Fibroblast of lung (primary cell): ENCODE results near the gene ZNF695. TPM values are rescaled to one million over a fixed set of nuclear protein-coding genes. Genes with fewer than 3 reads are reported as not detected.

ENCODE experiments used
- DNase-seq, 2 donors: peaks; one replicate each; pipeline versions ENCODE4 v3.0.0 to v3.0.0-alpha.2; 2010; ENCODE audit warnings: low read depth in 2 of 2
- H2AFZ ChIP-seq: 2 replicates; pipeline ENCODE4 v1.5.1; 2012; ENCODE audit warnings: low read length, control low read depth, inconsistent platforms
- H3K27ac ChIP-seq: 2 replicates; pipeline ENCODE4 v1.5.1; 2011; ENCODE audit warnings: low read length, control low read depth; ENCODE audit not compliant: insufficient read depth
- H3K27me3 ChIP-seq: 2 replicates; pipeline ENCODE4 v1.5.1; 2011; ENCODE audit warnings: mild to moderate bottlenecking, low read length; ENCODE audit not compliant: control insufficient read depth, insufficient read depth
- H3K36me3 ChIP-seq: 2 replicates; pipeline ENCODE4 v1.5.1; 2011; ENCODE audit warnings: low read length; ENCODE audit not compliant: control insufficient read depth, insufficient read depth
- H3K4me1 ChIP-seq: 2 replicates; pipeline ENCODE4 v1.5.1; 2011; ENCODE audit warnings: low read length; ENCODE audit not compliant: control insufficient read depth, insufficient read depth; ENCODE audit errors: extremely low read depth
- H3K4me2 ChIP-seq: 2 replicates; pipeline ENCODE4 v1.5.1; 2011; ENCODE audit warnings: low read length, control low read depth; ENCODE audit not compliant: insufficient read depth; ENCODE audit errors: extremely low read depth
- H3K4me3 ChIP-seq, 4 experiments: fragments of 200-600 bp in 1 of 4; sonication (generic) in 1 of 4; replicated peaks in 1 of 4; 2 replicates each; pipeline ENCODE4 v1.5.1; 2011 to 2016; ENCODE audit warnings: low read length in 4 of 4, low read depth in 3 of 4, mild to moderate bottlenecking in 3 of 4, control low read depth in 2 of 4, inconsistent platforms in 1 of 4, mixed read lengths in 1 of 4; ENCODE audit not compliant: insufficient read depth in 1 of 4; ENCODE audit errors: control extremely low read depth in 1 of 4
- H3K79me2 ChIP-seq: 2 replicates; pipeline ENCODE4 v1.5.1; 2012; ENCODE audit warnings: mild to moderate bottlenecking, low read length, inconsistent platforms; ENCODE audit not compliant: control insufficient read depth, insufficient read depth
- H3K9ac ChIP-seq: 2 replicates; pipeline ENCODE4 v1.5.1; 2011; ENCODE audit warnings: mild to moderate bottlenecking, low read length, control low read depth; ENCODE audit not compliant: insufficient read depth
- H3K9me3 ChIP-seq: 2 replicates; pipeline ENCODE4 v1.5.1; 2012; ENCODE audit warnings: low read depth, low read length; ENCODE audit not compliant: control insufficient read depth, insufficient read depth
- H4K20me1 ChIP-seq: 2 replicates; pipeline ENCODE4 v1.5.1; 2011; ENCODE audit warnings: low read length; ENCODE audit not compliant: control insufficient read depth, insufficient read depth; ENCODE audit errors: extremely low read depth
- EZH2 ChIP-seq: IDR thresholded peaks from 2 replicates; pipeline ENCODE4 v1.5.1; 2012; ENCODE audit warnings: low read length, control low read depth, mild to moderate bottlenecking; ENCODE audit errors: missing control alignments
- polyA plus RNA-seq, 2 donors: library from polyadenylated mRNA; depleted of rRNA in 1 of 2; stranded (reverse) in 1 of 2; unstranded in 1 of 2; fragments of >200 nt; gene quantifications; 2 replicates each; pipeline ENCODE4 v1.2.1, GENCODE V29; 2011 to 2012; ENCODE audit warnings: missing spikeins in 1 of 2
- total RNA-seq: library from RNA; depleted of rRNA; stranded (reverse); fragments of >200 nt; gene quantifications from 2 replicates; pipeline ENCODE4 v1.2.1, GENCODE V29; 2014
- TF ChIP-seq, protein P1 (sequence below), 2 donors: IDR thresholded peaks in 1 of 2; conservative IDR thresholded peaks in 1 of 2; 1 replicate in 1 of 2; 2 replicates in 1 of 2; pipeline ENCODE4 v1.5.1; 2011 to 2012; ENCODE audit warnings: low read length in 2 of 2, control low read depth in 1 of 2, inconsistent platforms in 1 of 2, low read depth in 1 of 2, mild to moderate bottlenecking in 1 of 2

The ZNF695 gene
- total and polyA plus RNA-seq, 2 donors (not counting 1 experiment from before 2014, with no cell fraction given) = 0.61 to 2.6 TPM

DNA sequence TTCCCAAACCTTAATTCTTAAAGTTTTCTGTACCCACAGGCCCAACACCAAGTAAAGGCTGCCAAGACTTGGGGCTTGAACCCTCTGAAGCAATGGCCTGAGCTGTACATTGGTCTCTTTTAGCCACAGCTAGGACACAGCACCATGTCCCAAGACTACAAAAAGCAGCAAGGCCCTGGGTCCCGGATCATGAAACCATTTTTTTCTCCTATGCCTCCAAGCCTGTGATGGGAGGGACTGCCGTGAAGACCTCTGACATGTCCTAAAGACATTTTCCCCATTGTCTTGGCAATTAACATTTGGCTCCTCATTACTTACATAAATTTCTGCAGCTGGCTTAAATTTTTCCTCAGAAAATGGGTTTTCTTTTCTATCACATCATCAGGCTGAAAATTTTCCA, 39.8 kb upstream of the ZNF695 start:
- Histone ChIP-seq H3K79me2 (no peaks in the 10 kb centered on the region), H3K27me3 (no peaks in the 10 kb centered on the region), H4K20me1 (no peaks in the 10 kb centered on the region), H3K27ac (no peak overlapping the region), H3K9me3 (no peaks in the 10 kb centered on the region), H3K4me2 (no peak overlapping the region), H3K4me3 (no peak overlapping the region), H3K4me1 (no peaks in the 10 kb centered on the region), H3K36me3 (no peaks in the 10 kb centered on the region), H2AFZ (no peak overlapping the region), H3K9ac (no peak overlapping the region)
- no peak for TF ChIP-seq EZH2
- TF ChIP-seq, protein P1, sequence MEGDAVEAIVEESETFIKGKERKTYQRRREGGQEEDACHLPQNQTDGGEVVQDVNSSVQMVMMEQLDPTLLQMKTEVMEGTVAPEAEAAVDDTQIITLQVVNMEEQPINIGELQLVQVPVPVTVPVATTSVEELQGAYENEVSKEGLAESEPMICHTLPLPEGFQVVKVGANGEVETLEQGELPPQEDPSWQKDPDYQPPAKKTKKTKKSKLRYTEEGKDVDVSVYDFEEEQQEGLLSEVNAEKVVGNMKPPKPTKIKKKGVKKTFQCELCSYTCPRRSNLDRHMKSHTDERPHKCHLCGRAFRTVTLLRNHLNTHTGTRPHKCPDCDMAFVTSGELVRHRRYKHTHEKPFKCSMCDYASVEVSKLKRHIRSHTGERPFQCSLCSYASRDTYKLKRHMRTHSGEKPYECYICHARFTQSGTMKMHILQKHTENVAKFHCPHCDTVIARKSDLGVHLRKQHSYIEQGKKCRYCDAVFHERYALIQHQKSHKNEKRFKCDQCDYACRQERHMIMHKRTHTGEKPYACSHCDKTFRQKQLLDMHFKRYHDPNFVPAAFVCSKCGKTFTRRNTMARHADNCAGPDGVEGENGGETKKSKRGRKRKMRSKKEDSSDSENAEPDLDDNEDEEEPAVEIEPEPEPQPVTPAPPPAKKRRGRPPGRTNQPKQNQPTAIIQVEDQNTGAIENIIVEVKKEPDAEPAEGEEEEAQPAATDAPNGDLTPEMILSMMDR (conservative IDR thresholded peaks at IDR 0.05 in 1 of 2, IDR thresholded peaks at IDR 0.05 in 1 of 2; ENCODE audit: low read depth in 1 of 2, low read length in 2 of 2) = no peak
- no peak for DNase-seq

DNA sequence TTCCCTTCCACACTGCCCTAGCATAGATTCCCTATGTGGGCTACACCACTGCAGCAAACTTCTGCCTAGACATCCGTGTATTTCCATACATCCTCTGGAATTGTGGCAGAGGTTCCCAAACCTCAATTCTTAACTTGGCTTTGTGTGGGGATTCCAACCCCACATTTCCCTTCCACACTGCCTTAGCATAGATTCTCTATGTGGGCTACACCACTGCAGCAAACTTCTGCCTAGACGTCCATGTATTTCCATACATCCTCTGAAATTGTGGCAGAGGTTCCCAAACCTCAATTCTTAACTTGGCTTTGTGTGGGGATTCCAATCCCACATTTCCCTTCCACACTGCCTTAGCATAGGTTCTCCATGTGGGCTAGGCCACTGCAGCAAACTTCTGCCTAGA, 39.4 kb upstream of the ZNF695 start:
- Histone ChIP-seq H3K9me3 (no peaks in the 10 kb centered on the region), H3K4me3 (no peak overlapping the region), H3K27ac (no peak overlapping the region), H3K79me2 (no peaks in the 10 kb centered on the region), H3K9ac (no peak overlapping the region), H3K27me3 (no peaks in the 10 kb centered on the region), H3K4me2 (no peak overlapping the region), H3K4me1 (no peaks in the 10 kb centered on the region), H3K36me3 (no peaks in the 10 kb centered on the region), H4K20me1 (no peaks in the 10 kb centered on the region), H2AFZ (no peak overlapping the region)
- TF ChIP-seq, protein P1 (conservative IDR thresholded peaks at IDR 0.05 in 1 of 2, IDR thresholded peaks at IDR 0.05 in 1 of 2; ENCODE audit: low read depth in 1 of 2, low read length in 2 of 2) = no peak
- no peak for TF ChIP-seq EZH2
- no peak for DNase-seq

DNA sequence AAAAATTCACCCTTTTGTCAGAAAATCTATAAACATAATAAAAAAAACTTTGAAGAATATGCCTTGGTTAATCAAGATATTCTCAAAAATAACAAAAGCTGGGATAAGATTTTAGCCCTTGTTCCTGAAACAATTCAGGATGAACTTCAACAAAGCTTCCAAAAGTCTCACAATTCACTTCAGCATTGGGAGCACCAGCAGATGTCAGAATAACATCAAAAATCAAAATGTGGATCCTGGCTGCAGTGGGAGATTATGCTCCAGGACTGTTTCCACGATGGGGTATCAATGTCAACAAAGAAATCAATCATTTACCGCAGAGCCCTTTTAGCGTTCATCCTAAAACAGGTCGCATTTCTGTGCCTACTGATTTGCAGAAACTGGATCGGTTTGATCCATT, 35.5 kb upstream of the ZNF695 start:
- Histone ChIP-seq H3K9me3 (no peaks in the 10 kb centered on the region), H2AFZ (no peak overlapping the region), H3K36me3 (no peaks in the 10 kb centered on the region), H3K4me2 (no peak overlapping the region), H3K27me3 (no peaks in the 10 kb centered on the region), H3K4me3 (no peak overlapping the region), H4K20me1 (no peaks in the 10 kb centered on the region), H3K4me1 (no peaks in the 10 kb centered on the region), H3K27ac (no peak overlapping the region), H3K9ac (no peak overlapping the region), H3K79me2 (no peaks in the 10 kb centered on the region)
- no peak for DNase-seq
- no peak for TF ChIP-seq EZH2
- TF ChIP-seq, protein P1 (conservative IDR thresholded peaks at IDR 0.05 in 1 of 2, IDR thresholded peaks at IDR 0.05 in 1 of 2; ENCODE audit: low read depth in 1 of 2, low read length in 2 of 2) = no peak
